HG03025 (cell line): Measurements from ENCODE around the gene SIPA1L3.

Experiments
- ATAC-seq: cut with Tn5 transposase; IDR thresholded peaks from one replicate; pipeline ENCODE4 v1.9.1; 2021; ENCODE audit warnings: mild to moderate bottlenecking, moderate library complexity; ENCODE audit not compliant: unreplicated experiment, low FRiP score

Gene SIPA1L3

GRCh38 chr19:38250821-38251563 is 344.0 kb downstream of the SIPA1L3 start:
- no peak for ATAC-seq

- ATAC-seq = no peak
Measured at GRCh38 chr19:38251564-38252051, 344.6 kb downstream of the SIPA1L3 start.

GRCh38 chr19:38252385-38252784 is 345.4 kb downstream of the SIPA1L3 start:
- no peak for ATAC-seq

DNA sequence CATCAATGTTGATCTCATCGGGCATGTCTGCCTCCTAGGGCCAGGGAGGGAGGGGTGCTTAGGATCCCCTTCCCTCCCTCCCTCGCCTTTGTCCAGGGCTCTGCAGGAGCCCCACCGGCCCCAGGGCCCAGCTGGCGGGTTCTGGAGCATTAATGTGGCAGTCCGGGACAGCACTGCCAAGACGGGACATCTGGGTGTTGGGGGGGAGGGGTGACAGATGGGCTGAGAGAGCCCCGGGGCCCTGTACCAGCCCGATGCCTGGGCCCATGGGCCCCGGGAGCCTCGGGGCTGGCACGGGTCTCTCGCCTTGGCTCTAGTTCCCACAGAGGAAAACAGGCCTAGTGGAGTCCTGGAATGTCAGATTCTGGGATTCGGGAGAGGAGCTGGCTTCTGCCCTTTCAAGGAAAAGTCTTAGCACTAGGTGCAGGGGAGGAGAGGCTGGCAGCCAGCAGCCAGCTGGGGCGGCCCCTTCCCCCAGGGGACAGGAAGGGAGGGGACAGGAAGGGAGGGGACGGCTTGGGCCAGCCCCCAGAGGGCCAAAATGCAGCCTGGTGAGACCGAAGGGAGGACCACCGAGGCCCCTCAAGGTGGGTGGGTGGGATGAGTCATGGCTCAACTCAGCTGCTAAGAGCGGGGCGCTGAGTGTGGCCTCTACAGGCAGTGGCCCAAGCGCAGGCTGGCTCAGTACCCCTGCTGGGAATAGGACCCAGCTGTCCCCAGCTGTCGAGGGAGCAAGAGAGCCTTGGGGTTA is 346.1 kb downstream of the SIPA1L3 start:
- ATAC-seq = no peak

DNA sequence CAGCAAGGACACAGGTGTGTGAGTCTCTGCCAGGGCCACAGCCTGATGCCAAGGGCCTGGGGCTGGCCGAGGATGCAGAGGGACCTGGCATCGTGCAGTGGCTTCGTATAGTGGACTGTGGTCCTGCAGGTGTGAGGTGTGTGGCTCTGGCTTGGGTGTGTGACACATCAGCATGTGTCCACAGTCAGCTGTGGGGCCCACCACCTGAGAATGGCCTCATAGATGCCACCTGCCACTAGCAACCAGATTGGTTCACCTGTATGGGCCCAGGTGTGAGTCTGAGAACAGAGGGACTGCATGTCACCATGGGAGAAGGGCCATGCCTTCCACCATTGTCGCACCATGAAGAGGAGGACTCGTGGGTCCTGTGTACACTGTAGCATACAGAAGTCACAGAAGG is 346.8 kb downstream of the SIPA1L3 start:
- no peak for ATAC-seq

- ATAC-seq = no peak
Measured at GRCh38 chr19:38255383-38256014, 348.5 kb downstream of the SIPA1L3 start.
